ENCODE measurements around the gene SSBP3.

Gene SSBP3

DNA sequence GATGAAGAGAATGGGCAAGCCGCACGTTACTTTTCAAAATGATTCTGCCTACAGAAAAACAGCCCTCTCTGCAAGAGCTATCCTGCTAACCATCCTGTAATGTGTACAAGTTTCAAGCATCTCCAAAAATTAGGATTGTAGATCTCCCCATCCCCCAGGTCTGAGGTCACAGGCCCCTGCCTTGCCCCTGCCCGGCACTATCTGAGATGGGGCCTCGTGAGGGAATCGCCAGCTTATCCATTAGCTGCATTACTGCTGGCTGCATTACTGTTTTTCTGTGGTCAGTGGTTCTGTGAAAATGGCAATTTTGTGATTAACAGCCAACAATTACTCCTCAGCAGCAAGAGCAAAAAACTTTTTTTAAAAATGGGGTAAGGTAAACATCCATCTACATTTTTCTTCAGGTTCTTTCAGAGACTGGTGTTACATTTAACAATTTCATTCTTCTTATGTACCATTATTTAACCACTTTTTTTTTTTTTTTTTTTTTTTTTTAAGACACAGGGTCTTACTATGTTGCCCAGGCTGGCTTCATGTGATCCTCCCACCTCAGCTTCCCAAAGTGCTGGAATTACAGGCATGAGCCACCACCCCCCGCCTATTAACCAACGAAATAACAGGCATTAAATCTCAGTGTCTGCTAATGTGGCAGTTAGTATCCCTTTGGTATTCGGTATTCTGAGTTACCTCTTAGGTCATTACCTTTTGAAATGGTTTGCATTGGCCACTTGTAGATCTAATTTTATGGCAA lies 122.4 kb downstream of the SSBP3 start:
- no peak for DNase-seq (ENCODE audit: low spot score)

DNA sequence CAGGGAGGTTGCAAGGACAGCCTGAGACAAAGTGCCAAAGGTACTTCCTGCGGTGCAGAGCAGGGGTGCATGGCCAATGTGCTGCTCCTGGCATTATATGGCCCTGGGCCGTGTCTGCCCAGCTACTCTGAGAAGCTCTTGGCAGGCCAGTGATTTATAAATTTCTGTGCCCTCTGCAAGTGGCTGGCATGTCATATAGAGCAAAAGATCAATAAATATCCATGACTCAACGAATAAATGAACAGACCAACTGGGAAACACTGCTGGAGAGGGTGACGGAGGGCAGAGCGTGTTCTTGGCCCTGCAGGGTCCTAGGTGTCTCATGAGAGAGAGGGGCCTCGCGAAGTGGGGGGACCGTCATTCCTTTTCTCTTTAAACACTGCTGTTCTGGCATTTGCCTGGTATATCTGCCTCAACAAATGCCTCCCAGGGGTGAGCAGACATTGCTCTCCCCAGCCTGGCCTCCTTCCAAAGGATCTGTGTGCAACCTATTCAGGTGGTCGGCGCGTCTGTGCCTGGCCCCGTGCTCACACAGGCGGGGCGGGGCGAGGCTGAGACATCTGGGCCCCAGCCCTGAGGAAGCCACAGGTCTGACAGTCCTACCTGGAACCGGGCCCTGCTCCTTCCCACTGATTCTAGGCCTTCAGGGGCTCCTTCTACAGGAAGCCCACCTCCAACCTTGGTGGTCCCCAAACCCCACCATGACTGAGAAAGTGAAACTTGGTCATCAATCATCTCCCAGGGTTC lies 123.9 kb downstream of the SSBP3 start:
- DNase-seq (ENCODE audit: low spot score) = peak; percentile 8

DNA sequence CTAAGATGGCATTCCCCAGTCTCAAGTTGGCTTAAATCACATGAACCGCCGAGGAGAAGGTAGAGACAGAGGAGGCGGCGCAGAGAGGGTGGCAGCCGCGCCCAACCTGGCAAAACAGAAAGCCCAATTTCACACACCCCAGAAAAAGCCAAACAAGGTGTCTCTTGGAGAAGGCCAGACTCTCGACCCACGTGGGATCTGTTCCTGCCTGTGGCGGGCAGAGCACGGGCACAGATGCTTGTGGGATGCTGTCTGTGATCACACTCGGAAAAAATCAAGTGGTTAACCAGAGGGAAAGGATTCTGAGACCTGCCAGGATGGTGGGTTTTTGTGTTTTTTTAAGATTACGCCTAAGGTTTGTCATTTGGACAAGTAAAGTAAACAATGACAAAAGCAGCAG lies 125.5 kb downstream of the SSBP3 start:
- no peak for DNase-seq (ENCODE audit: low spot score)

DNA sequence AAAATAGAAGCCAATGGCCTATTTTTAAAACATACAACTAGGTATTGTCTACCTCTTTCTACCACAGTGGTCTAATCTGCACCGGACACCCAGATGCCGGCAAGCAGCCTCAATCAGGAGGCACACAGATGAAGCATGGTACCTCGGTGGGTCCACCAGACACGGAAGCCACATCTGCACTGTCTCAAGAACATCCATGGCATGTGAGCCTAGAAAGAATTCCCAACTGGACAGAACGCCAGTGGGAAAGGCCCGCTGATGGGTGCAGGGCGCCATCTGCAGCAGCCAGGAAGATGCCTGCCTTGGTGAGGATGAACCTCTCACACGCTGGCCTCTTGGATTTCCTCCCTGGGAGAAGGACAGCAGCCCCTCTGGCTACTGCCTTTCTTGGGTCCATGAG lies 126.7 kb downstream of the SSBP3 start:
- DNase-seq (ENCODE audit: low spot score) = no peak

DNA sequence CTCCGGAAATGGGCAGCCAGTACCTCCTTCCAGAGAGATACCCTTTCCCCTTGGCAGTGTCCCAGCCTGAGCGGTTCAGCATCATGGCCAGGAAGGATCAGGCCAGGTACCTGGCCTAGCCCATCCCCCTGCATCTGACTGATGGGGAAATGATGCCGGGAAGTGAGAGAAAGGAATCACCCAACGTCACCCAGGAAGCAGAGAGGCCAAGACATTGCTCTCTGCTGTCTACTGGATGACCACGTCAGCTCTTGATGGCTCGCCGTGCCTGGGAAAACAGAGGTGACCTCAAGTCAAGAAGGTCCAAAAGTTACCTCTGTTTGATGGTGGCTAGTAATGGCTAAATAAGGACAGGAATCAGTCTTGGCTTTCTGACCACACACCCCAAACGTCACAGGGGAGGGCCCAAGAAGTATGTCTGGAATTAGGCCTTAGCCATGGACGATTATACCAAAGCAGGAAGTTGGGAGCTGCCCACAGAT lies 127.2 kb downstream of the SSBP3 start:
- DNase-seq (ENCODE audit: low spot score) = no peak

DNA sequence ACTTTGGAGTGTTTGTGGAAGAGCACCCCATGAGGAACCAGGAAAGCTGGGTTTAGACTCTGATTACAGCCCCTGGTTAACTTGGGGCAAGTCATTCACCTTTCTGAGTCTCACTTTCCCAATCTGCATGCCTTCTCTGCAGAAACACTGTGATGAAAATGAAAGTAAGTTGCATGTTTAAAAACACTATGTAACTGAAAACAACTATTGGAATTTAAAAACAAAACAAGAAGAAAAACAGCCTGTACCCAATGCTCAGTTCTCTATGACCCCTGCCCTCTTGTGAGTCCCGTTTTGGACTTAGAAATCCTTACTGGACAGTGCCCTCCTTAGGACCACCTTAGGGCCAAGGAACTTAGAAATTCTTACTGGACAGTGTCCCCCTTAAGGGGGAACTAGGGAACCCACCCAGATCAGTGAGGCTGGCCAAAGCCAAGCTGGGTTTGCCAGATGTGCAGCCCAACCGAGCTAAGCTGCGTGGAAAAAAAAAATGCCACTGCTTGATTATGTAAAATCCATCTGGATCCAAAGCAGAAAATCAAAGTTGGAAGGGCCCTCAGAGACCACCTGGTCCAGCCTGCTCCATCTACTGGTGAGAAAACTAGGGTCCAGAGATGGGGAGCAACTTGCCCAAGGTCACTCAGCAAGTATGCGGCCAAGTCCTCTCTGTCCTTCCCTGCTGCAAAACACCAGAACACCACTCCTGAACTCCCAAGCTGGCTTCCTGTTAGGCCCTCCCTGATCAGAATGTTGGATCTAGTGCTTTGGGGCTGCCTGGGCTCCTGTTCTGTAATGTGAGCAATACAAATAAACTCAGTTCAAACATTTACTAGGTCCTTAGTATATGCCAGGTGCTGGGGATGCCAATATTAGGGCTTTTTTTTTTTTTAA lies 128.5 kb downstream of the SSBP3 start:
- DNase-seq (ENCODE audit: low spot score) = peak; percentile 24

DNA sequence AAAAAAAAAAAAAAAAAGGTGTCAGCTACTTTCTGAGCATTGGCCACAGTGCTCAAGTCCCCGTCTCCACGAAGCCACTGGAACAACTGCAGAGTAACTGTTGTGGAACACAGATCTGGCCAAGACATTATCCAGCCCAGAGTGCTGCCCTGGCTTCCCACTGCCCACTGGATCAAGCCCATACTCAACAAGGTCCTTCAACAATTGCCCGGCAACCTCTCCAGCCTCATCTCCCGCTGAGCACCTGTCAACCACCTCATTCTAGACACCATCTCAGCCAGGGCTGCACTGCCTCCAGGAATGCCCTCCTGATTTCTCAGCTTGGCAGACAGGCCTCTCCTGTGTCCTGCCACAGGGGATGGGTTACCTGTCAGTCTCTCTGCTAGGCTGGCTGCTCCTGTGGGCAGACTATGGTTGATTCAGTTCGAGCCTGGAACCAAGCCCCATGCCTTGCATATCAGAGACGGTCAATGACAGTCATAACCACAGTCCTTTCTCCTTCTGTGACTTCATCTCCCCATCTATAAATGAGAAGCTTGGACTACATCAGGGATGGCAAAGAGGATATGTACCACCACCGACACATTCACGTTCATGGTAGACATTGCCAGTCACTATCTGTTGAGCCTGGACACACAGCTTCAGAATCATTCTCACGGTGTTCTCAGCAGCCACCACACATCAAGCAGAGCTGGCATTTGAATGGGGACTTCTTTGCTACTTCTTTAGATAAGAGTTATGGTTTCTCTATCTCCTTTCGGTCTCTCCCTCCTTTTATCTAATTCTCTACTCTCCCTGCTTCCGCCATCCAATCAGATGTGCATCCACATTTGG lies 129.4 kb downstream of the SSBP3 start:
- DNase-seq (ENCODE audit: low spot score) = no peak

DNA sequence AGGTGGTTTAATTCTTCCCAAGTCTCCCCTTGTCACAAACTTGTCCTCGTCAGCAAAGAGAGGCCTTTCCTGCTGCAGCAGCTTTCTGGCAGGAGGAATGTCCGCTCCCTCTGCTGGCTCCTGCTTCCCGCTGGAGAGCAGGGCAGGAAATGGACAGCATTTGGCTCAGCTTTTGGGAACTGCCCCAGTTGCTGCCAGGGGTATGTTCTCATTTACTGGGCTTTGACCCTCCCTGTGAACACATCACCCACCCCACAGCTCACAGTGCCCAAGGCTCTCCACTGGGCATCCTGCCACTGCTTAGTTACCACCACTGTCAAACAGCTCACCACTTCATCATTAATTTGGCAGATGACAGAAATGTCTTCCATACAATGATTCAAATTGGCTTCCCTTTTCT lies 130.8 kb downstream of the SSBP3 start:
- no peak for DNase-seq (ENCODE audit: low spot score)

DNA sequence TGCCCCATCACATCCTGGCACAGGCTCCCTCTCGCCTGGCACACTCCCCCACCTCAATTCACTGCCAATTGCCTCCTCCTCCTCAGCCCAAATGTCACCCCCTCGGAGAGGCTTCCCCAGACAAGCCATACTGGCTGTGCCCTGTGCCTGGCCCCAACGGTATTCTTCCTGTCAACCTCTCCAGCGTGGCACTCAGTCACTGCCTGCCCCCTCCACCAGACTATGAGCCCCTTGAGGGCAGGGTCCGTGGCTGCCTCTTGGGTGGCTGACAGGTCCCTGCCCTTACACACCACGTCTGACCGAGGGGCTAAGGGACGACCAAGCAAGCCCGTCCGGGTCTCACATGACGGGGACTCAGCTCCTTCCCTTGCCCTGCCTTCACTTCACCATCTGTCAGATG lies 131.3 kb downstream of the SSBP3 start:
- no peak for DNase-seq (ENCODE audit: low spot score)

DNA sequence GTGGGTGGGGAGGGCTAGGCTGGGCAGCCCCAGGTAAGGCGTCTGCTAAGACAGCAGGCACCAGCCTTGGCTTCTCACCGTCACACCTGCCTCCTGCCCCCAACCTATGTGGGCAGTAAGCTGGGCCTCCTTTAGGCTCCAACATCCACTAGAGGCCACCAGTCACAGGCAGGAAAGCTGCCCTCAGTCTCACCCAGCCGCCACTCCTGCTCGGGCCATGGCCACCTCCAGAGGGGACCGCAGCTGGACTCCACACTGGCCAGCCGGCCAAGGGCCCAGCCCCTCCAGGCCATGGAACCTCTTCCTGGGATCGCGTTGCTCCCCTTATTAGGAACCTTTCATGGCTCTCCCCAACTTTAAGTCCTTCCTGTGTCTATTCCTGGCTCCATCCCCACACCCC lies 131.7 kb downstream of the SSBP3 start:
- DNase-seq (ENCODE audit: low spot score) = no peak

DNA sequence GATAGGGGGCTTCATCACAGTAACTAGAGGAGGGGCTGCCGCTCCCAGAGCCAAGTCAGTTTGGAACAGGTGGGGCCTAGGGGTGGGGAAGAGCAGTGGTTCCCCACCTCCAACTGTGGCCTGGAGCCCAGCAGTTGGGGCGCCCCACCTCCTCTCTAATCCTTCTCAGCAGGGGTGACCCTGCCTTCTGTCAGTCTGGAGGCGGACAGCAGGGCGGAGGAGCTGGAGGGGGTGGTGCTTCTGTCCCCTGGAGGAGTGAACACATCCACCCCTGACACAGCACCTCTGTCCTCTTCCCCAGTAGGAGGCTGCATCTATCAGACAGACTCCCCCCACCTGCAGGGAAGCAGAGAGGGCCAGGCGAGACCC lies 132.4 kb downstream of the SSBP3 start:
- no peak for DNase-seq (ENCODE audit: low spot score)

DNA sequence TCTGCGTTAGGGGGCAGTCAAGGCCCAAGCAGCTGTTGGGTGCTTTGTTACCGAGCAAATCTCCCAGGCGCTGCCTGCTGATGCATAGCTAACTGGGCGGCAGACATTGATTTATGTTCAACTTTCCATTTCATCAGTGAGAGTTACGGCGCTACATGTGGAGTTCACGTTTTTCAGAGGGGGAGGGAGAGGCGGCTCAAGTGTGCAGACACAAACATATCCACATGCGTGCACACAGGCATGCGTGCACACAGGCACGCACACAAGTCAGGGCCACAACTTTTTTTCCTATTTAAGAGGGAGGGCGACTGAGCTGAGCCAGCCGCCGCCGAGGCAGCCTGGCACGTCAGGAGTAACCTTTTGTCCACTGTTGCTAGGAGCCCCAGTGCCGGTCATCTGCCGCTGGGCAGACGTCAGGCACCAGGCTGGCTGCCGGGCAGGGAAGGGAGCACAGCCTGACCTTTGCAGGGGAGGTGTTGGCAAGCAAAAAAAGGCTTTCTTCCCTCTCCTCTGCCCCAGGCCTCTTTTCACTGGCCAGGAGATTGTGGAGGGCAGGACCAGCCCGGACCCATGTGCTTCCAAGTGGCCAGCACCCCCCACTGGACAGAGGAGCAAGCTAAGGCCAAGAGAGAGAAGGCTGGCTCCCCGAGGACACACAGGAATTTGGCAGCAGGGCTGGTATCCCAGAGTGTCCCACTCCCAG lies 133.0 kb downstream of the SSBP3 start:
- DNase-seq (ENCODE audit: low spot score) = no peak

DNA sequence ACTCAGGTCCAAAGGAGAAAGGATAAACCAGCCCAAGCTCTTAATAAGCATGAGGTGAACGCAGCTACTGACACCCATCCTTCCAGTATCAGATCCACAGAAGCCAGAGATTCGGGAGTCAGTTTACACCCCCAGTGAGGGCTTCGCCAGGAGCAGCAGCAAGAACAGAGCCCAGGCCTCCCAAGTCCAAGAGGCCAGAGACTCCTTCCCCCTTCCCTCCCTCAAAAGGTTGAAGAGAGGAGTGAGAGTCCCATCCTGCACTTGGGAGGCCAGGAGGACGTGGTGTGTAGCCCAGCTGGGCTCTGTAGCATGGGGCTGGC lies 133.5 kb downstream of the SSBP3 start:
- no peak for DNase-seq (ENCODE audit: low spot score)

DNA sequence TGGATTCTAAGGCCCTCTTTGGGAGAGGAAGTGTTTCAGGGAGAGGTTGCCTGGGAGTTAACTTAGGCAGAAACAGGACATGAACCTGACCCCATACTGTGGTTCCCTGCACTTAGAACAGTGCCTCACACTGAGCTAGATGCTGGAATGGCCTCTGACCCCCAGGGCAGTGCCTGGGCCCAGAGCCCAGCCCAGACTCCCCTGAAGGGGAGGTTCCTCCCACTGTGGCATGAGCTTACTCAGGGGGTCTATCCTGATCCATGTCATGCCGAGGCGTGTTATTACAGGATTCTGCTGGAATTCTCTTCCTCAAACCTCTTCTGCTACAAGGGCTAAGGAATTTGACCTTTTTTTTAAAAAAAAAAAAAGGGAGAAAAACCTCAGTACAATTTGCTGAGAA lies 134.1 kb downstream of the SSBP3 start:
- no peak for DNase-seq (ENCODE audit: low spot score)

DNA sequence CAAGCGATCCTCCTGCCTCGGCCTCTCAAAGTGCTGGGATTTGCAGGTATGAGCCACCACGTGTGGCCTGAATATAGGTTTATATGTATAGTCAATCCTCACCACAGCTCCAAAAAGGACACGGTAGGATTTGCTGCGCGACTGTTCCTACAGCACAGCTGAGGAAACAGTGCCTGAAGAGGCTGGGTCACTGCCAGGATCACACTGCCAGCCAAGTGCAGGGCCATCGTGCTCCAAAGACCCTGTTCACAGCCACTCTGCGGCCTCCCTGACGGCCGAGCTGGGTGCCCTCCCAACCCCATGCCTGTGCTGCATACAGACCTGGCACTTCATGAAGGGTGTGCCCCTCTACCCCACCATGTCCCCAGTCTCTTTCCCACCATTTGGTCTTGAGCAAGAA lies 134.9 kb downstream of the SSBP3 start:
- DNase-seq (ENCODE audit: low spot score) = no peak

DNA sequence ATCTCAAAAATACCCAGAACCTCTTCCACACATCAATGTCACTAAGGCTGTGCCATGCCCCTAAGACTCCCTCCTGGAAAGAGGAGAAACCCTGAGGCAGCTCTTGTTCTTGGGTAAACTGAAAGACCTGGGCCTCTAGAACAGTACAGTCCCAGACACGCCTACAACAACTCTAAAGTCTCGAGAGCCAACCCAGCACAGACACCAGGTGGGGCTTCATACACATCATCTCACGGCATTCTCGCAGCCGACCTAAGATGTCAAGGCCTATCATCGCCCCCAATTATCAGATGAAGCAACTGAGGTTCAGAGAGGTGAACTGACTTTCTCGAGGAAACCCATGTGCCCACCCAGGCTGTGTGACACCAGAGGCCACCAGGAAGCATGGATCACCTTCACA lies 135.7 kb downstream of the SSBP3 start:
- no peak for DNase-seq (ENCODE audit: low spot score)

DNA sequence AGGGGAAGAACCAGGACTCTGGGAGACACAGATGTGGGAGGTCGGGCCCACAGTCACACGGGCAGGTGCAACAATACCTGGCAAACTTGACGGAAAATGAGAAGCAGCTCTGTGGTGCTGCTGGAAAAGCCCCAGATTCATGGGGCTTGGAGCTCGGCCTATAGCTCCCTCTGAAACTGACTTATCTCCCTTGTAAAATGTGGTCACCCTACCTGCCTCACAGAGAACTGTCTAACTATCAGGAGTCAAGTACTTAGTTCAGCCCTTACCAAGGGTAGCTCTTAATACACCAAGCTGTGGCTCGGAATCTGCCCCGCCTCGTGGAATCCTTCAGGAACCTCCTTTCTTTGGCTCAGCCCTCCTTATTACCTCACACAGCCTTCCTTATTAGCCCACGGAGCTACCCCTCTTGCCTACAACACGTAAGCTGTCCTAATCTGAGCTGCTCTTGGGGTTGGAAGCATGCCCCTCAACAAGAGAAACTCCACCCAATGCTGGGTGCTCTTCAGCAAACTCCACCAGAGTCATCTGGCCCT lies 137.4 kb downstream of the SSBP3 start:
- DNase-seq (ENCODE audit: low spot score) = no peak

DNA sequence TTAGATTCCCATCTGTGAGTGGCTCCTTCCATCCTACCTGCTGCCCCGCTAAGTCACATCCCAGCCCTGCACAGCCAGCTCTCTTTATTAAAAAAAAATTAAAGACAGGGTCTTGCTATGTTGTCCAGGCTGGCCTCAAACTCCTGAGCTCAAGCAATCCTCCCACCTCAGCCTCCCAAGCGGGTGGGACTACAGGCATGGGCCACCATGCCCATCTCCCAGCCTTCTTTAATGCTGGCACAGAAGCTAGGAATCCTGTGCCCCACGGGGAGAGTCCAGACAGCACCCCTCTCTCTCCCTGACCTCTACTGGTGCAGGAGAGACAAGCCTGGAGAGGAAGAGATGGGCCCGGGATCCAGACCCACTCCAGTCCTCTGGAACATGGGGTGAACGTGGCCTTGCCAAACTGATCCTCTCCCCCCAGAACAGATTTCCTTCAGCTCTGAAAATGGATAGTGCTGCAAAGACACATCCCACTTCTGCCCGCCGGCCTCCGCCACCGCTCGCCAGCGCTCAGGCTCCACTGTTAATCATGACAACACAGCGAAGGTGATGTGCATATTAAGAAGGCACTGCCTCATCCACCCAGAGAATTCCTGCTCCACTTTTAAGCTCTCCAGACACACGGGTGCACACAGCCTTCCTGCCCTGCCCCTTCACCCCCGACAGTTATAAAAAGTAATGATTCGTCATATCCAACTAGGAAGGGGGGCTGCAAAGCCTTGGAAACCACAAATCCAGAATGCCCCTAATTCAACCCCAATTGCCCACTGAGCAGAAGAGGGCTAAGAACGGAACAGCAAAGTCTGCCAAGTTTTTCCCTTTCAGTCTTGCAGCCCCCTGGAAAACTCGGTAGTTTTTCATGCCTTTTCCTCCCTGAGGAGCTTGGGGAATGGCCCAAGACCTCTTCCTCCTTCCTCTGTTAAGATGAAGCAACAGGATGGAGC lies 138.1 kb downstream of the SSBP3 start:
- DNase-seq (ENCODE audit: low spot score) = no peak

DNA sequence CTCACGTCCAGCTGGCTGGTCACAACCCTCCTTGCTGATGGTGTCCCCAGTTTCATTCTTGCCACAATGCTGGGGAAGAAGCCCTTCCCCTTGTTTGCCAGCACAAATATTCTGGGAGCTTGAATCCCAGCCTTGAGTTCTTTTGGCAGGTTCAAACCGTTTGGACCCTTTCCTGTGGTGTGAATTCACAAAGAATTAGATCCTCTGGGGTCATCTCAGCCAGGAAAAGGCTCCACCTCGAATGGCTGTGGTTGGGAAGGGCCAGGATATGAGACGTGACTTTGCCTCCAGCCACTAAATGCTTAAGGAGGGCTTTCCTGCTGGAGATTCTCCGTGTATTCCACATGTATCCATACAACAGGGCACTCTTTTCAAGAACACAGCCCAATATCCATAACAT lies 139.3 kb downstream of the SSBP3 start:
- DNase-seq (ENCODE audit: low spot score) = no peak

DNA sequence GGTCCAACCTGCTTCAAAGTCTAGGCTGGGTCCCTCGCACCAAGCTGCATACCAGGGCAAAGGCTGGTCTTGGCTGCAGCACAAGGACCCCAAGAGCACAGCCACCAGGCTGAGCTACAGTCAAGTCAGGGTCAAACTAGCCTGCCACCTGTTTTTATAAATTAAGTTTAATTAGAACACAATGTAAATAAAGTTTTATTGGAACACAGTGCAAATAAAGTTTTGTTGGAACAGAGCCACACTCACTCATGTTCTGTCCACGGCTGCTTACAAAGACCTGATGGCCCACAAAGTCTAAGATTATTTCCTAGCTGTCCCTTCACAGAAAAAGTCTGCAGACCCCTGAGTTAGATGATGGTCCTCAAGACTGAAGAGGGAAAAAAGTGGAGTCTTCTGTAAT lies 140.0 kb downstream of the SSBP3 start:
- DNase-seq (ENCODE audit: low spot score) = no peak
